AML-193 (cell line): ENCODE results near the gene RRN3.
"Not testable (repeated sequence)": the region's sequence is repeated elsewhere in the genome, so short reads cannot be mapped to it uniquely, and the experiment has no call there.

Experiments
- DNase-seq, 2 experiments: peaks; one replicate each; lab custom pipeline; 2025; lab: John Stamatoyannopoulos, UW

The RRN3 gene

GRCh38 chr16:15027503-15028344 lies 66.3 kb downstream of the RRN3 start:
- DNase-seq: not testable (repeated sequence)

DNA sequence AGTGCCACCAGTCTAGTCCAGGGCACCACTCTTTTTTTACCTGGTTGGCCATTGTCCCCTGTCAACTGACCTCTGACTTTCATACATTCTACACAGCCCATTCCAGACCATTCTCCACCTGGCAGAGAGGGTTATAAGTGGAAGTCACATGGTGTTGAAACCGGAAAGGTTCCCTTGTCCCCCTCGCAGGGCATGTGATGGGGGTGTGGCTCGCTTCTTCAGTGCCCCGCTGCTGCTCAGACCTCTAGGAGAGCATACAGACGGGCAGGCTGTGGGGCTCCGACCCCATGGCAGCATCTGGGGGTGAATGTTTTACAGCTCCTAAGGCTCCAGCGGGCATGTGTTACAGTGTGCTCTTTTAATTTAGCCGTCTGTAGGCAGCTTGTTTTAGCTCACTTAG lies 67.0 kb downstream of the RRN3 start:
- not testable (repeated sequence) for DNase-seq

GRCh38 chr16:15025234-15025951 lies 68.7 kb downstream of the RRN3 start:
- DNase-seq: not testable (repeated sequence)

GRCh38 chr16:15024858-15025199 lies 69.2 kb downstream of the RRN3 start:
- not testable (repeated sequence) for DNase-seq

DNA sequence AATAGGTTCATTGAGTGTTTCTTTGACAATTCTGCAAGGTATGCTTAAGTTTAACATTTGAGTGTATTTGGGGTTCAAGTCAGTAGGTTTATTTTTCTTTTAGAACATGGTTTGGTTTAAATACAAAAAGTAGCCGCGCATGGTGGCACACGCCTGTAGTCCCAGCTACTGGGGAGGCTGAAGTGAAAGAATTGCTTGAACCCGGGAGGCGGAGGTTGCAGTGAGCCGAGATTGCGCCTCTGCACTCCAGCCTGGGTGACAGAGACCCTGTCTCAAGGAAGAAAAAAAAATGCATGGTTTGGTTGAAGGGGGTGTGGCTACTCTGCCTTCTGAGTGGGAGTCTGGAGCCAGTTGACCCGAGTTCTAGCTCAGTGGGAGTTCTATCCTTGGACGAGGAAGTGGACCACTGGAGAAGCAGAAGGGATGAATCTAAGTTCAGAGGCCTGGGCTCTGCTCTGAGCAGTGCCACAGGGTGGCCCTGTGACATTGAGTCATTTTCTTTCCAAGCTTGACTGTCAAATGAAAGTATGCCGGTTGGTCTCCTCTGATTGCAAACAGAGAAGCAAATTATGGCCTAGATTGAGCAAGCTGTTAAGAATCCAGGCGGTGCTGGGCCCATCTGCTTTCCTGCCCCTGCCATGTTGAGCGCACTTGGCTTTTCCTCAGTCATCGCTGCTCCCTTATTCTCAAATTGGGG lies 70.5 kb downstream of the RRN3 start:
- not testable (repeated sequence) for DNase-seq

DNA sequence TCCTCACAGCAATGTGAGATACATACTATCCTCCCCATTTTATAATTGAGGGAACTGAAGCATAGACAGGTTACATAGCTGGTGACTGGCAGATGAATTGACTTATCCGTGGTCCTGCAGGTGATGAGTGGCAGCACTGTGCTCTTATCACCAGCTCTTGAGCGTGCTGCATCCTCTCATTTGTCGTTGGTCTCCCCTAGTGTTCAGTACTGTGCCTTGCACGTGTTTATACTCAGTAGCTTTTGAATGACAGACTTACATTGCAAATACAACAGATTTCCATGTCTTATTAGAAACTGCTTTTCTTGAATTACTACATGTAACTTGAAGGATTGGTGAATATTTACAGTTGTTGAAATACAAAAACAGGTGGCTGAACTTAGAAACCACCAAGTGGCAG lies 71.9 kb downstream of the RRN3 start:
- peak; percentile 42 to 49 for DNase-seq

GRCh38 chr16:15021429-15021828 lies 72.6 kb downstream of the RRN3 start:
- not testable (repeated sequence) for DNase-seq

DNA sequence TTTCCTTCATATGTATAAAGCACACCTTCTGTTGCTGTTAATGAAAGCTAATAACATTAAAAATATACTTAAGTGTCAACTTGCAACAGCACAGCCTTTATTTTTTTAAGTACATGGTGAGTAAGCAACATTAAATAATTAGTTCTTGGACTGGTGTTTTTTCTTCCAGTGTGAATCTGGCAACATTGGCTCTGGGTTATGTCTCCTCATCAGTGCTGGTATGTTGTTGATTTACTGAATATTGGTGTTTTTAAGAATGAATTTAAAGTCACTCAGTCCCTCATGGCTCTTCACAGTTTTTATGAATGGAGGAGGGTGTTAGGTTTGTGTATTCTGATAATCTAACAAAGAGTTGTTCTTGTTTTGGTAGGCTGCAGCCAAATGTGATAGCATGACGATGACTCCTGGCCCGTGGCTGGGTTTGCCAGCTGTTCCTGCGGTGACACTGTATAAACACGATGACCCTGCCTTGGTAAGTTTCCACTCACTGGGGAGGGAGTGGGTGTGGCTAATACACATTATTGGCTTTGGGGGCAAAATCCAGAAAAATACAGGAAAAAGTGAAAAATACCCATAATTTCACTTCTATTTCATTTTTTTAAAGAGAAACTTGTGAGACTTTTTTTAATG lies 77.0 kb downstream of the RRN3 start:
- not testable (repeated sequence) for DNase-seq

DNA sequence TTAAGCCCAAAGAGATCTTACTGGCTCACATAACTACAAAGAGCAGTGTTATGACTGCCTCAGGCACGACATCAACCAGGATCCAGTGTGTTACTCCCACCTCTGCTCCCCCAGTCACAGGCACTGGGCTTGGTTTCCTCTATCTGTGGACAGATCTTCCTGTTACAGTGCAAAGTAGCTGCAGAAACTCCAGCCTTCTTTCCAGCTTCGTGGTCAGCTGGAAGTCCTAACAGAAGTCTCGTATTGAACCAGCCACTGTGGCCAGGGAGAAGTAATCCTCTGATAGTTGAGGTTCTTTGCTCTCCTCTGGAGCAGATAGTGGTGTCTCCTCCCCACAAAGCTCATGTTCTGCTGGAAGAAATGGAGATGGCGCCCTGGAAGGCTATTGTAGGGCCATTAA lies 77.7 kb downstream of the RRN3 start:
- not testable (repeated sequence) for DNase-seq

DNA sequence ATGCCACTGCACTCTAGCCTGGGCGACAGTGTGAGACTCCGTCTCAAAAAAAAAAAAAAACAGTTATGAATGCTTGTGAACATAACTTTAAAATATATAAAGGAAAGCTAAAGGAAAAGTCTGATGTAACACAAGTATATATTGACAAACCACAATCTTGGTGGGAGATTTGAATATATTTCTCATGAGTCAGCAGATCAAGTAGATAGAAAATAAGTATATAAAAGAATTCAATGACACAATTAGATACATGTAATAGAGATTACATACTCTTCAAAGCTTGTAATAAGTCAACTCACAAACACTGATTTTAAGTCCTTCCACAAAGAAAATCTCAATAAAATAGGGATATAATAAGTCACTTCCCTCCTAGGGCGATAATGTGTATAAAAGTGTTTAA lies 78.4 kb downstream of the RRN3 start:
- DNase-seq: not testable (repeated sequence)

DNA sequence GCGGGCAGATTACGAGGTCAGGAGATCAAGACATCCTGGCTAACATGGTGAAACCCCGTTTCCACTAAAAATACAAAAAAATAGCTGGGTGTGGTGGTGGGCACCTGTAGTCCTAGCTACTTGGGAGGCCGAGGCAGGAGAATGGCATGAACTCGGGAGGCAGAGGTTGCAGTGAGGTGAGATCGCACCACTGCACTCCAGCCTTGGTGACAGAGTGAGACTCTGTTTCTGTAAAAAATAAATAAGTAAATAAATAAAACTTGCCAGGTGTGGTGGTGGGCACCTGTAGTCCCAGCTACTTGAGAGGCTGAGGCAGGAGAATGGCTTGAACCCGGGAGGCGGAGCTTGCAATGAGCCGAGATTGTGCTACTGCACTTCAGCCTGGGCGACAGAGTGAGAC lies 81.1 kb downstream of the RRN3 start:
- not testable (repeated sequence) for DNase-seq
